Measurements from ENCODE around the gene C3orf80.
"Not testable (repeated sequence)": the region's sequence is repeated elsewhere in the genome, so short reads cannot be mapped to it uniquely, and the experiment has no call there.

The C3orf80 gene

DNA sequence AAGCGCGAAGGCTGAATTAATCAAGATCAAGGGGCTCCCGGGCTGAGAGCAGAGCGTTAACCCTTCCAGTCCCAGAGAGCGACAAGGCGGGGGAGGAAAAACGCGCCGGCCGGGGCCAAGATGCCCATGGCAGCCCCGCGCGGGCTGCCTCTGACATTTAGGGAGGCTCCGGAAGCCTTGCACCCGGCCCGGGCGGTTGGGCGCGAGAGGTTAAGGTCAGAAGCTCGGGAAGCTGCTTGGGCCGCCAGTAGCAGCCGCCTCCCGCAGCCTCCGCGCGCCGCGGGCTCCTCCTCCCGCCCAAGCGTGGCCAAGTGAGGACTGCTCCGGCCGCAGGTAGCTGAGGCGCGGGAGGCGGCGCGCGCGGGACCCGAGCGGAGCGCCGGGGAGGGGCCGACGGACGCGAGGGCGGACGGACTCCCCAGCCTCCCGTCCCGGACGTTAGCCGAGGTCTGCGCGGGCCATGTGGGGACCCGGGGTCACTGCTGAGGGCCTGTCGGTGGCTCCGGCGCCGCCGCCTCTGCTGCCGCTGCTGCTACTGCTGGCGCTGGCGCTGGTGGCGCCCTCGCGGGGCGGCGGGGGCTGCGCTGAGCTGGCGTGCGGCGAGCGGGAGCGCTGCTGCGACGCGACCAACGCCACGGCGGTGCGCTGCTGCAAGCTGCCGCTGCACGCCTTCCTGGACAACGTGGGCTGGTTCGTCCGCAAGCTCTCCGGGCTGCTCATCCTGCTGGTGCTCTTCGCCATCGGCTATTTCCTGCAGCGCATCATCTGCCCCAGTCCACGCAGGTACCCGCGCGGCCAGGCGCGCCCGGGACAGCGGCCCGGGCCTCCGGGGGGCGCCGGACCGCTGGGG is at the start of gene C3orf80:
TSS of gene C3orf80 (plus strand) at position 247 of the 850 bp plus-strand sequence. CDS start at position 461, 214 bp downstream.
- H3K27ac ChIP-seq: no peak within 1 kb of the TSS
- DNase-seq (ENCODE audit: low read depth, low spot score): no peak

DNA sequence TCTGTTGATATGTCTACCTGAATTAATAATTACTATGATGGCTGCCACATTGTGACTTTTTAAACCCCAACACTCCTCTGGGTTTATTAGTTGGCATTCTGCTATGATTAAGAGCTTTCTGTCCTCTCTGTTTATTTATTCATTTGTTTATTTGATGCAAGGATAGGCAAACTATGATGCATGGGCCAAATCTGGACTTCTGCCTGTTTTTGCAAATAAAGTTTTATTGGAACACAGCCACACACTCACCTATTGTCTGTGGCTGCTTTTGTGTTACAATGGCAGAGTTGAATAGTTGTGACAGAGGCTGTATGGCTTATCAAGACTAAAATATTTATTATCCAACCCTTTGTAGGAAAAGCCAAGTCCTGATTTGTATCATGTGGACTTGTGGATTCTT is 48.3 kb upstream of the C3orf80 start:
- no peak for DNase-seq (ENCODE audit: low read depth, low spot score)

DNA sequence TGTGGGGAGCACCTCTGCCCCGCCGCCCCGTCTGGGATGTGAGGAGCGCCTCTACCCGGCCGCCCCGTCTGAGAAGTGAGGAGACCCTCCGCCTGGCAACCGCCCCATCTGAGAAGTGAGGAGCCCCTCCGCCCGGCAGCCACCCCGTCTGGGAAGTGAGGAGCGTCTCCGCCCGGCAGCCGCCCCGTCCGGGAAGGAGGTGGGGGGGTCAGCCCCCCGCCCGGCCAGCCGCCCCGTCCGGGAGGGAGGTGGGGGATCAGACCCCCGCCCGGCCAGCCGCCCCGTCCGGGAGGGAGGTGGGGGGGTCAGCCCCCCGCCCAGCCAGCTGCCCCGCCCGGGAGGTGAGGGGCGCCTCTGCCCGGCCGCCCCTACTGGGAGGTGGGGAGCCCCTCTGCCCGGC is 46.6 kb upstream of the C3orf80 start:
- DNase-seq (ENCODE audit: low read depth, low spot score); H3K27ac ChIP-seq: not testable (repeated sequence)

More for the DNA sequence above, 48.3 kb upstream of the C3orf80 start:
- H3K27ac ChIP-seq: no peak overlapping the region

DNA sequence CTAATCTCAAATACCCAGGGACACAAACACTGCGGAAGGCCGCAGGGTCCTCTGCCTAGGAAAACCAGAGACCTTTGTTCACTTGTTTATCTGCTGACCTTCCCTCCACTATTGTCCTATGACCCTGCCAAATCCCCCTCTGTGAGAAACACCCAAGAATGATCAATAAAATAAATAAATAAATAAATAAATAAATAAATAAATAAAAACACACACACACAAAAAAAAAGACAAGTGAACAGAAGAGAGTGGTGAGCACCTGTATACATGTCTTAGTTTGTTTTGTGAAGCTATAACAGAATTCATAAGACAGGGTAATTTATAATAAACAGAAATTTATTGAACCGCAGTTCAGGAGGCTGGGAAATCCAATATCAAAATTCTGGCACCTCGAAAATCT is 45.8 kb upstream of the C3orf80 start:
- not testable (repeated sequence) for DNase-seq (ENCODE audit: low read depth, low spot score); H3K27ac ChIP-seq

DNA sequence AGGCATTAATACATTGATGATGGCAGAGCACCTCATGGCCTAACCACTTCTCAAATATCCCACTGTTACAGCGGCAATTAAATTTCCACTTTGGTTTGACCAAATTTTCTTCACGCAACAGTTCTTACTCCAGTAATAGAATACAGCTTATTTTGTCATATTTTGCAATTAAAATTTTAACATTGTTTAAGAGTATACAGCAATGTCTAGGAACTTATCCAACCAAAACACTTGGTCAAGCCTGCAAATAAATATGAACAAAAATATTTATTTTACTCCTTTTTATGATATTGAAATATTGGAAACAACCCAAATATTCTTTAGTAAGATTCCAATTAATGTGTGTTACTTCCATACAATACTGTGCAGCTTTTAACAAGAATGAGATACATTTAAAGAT is 45.3 kb upstream of the C3orf80 start:
- DNase-seq (ENCODE audit: low read depth, low spot score): no peak
- no peak overlapping the region for H3K27ac ChIP-seq

DNA sequence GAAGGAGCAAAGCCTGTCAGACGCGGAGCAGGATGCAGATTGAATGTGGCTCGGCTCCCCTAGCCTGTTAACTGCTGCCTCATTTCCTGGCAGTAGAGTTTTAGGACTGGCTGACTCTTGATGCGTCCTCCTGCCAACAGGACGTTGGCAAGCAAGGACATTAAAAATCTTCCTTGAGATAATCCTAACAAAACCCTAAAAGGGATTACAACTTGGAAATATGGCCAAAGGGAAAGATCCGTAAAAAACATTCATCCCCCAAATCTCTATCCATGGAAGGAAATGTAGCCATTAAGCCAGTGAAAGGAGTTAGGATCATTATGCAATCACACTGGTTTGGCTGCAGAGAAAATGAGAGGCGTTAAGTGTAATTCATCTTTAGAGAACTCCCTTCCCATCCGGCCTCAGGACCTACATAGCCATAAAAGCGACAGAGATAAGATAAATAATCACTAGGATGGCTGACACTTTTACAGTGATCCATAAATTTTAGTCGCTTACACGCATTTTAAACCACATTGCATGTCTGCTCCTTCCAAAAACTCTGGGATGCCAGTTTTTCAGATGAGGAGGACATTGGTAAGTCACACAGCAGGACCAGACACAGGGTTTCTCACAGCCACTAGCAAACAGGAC is 44.5 kb upstream of the C3orf80 start:
- H3K27ac ChIP-seq: no peak overlapping the region
- no peak for DNase-seq (ENCODE audit: low read depth, low spot score)

DNA sequence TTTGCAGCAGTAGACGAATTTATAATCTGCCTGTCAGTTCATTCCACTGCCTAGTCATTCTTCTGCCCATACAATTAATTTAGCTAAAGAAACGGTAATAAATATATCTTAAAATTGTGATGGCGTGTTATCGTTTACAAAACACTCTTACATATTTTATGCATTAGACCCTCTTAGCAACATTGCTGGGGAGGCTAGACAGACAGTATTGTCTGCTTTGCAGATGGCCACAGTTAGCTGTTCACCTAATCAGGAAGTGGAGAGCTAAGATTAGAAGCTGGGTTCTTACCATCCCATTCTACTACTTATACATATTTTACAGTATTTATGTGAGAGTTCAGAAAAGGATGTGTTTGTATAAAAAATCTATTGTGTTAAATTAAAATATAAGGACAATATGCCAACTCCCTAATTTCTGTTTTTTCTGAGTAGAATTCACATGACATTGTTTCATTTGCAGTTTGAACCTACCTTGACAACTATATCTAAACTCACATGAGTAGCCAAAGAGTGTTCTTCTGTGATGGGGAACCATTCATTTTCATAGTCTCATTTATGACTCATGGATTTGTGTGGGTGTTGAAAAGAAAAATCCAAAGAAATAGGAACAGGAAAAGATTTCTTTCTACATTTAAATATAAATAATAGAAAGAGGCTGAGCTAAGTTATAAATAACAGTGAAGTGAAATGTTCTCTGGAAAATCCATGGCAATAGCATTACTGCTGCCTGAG is 41.7 kb upstream of the C3orf80 start:
- no peak for DNase-seq (ENCODE audit: low read depth, low spot score)
- H3K27ac ChIP-seq: no peak overlapping the region

DNA sequence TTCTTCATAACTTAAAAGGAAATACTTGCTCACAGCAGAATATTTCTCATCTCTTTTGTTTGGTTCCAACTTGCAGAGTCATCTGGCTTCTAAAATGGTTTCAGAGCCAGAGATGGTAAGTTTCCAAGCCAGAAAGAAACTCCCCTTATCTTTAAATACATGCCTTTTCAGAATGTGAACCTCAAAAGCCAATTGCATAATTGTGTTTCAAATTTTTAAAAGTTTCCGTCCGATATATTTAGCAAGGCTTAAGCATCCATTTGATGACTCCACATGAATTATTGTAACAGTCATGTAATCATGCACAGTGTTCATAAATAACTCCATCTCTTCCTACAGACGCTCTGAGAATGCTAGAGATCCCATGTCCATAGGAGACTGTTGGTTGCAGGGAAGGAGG is 40.6 kb upstream of the C3orf80 start:
- no peak overlapping the region for H3K27ac ChIP-seq
- DNase-seq (ENCODE audit: low read depth, low spot score): no peak

DNA sequence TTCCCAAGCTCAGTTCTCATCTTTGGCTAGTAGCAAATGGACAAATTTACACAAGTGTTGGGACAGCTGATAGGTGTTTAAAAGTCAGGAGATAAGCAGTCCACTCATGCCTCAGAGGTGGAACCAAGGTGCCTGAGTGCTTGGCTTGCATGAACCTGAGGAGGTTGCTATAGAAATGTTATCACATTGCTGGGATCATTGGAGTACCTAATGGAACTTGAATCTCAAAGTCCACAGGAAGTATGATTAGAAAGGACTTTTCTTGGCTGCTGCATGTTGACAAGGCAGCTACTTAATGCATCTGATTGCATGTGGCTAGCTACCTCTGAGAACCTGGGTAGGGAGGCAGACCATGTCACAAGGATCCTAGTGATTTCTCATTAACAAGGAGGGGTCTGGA is 39.5 kb upstream of the C3orf80 start:
- DNase-seq (ENCODE audit: low read depth, low spot score): no peak
- no peak overlapping the region for H3K27ac ChIP-seq

DNA sequence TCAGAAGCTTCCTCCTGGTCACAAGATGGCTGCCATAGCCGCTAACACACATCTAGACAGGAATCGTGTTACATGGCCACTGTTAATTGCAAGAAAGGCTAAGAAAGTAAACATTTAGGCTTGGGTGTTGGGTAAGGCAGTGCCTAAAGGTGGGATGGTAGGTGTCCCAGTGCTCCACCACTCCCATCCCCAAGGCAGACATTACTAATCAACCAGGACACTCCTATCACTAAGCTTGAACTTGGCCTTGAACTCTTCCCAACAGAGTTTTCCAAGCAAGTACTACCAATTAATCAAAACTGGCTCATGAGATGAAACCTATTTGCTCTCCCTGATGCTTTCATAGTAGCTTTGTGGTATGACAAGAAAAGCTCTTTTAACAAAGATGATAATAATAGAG is 37.9 kb upstream of the C3orf80 start:
- no peak overlapping the region for H3K27ac ChIP-seq
- no peak for DNase-seq (ENCODE audit: low read depth, low spot score)

DNA sequence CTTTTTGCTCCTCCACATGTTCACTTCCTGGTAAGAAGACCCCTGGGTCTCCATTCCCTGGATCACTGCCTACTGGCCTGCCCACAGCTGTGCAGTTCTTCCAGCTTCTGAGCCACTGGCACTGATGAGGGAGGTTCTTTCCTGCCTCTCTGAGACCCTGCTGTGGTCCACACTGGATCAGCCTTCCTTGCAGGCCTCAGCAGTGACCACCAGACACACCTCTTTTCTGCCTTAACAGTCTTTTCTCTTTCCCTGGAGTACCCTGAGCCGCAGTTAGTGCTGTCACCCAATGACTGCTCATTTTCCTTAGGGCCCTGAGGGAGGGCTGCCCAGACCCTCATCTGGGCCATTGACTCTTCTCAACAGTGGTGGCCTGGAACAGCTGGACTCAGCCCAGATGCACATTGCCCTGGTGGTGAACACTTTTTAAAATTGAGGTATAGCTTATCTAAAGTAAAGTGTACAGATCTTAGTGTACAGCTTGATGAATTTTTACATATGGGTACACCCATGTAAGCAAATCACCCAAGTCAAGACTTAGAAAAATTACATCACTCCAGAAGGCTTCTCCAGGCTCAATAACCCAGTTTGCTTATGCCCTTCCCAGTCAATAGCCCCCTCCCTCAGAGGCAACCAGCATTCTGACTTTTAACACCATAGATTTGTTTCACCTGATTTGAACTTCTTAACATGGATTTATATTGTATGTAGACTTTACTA is 32.8 kb upstream of the C3orf80 start:
- DNase-seq (ENCODE audit: low read depth, low spot score): no peak
- no peak overlapping the region for H3K27ac ChIP-seq

DNA sequence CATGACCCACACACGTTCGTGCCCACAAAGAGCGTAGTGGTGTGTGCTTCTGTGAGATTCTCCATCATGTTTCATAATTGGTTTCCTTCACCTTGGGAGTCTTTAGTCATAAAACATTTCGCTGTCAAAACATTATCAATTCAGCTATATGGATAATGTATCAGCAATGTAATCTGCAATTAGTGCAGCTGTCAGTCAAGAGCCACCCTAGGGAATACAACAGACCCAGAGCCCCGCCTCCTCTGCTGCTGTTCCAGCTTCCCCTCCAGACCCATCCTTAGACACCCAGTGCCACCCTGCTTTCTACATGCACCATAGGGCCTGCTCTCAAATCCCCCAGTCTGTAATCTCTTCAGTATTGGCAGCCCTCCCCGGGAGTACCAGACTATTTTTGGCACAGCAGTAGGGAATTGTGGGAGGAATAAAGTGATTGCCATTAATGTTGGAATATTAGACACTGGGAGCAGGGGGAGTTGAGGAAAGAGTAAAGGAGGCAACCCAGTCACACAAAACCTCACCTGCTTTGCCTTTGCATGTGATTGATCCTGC is 31.5 kb upstream of the C3orf80 start:
- no peak overlapping the region for H3K27ac ChIP-seq
- no peak for DNase-seq (ENCODE audit: low read depth, low spot score)

DNA sequence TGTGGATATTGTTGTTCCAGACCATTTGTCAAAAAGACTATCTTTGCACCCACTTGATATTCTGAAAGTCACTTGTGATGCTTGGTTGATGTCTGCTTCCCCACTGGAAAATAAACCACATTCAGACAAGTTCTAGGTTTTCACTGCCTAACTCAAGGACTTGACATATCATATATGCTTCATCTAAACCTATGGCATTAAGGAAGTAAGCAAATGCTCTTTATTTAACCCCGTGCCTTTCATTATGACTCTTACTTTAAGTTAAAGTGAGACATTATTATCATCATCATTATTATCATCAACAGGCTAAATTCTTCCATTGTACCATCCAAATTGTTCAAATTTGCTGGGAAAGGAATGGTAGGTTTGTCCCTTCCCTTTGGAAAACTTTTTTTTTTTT is 30.8 kb upstream of the C3orf80 start:
- H3K27ac ChIP-seq: no peak overlapping the region
- no peak for DNase-seq (ENCODE audit: low read depth, low spot score)

DNA sequence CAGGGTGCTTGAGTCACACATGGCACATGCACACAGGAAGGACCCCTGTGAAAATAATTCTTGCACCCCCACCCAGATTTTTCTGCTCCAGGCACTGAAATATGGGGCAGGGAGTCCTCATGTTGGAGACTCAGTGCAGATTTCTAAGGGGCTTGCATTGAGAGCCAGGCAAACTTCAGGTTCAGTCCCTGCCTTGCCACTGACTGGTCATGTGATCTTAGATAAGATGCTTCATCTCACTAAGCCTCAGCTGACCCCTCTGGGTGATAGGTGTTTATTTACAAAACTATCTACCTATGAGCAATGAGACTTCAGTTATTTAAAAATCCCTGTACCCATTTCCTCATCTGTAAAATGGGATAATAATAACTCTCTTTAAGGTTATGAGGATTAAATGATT is 30.1 kb upstream of the C3orf80 start:
- no peak for DNase-seq (ENCODE audit: low read depth, low spot score)
- H3K27ac ChIP-seq: no peak overlapping the region

DNA sequence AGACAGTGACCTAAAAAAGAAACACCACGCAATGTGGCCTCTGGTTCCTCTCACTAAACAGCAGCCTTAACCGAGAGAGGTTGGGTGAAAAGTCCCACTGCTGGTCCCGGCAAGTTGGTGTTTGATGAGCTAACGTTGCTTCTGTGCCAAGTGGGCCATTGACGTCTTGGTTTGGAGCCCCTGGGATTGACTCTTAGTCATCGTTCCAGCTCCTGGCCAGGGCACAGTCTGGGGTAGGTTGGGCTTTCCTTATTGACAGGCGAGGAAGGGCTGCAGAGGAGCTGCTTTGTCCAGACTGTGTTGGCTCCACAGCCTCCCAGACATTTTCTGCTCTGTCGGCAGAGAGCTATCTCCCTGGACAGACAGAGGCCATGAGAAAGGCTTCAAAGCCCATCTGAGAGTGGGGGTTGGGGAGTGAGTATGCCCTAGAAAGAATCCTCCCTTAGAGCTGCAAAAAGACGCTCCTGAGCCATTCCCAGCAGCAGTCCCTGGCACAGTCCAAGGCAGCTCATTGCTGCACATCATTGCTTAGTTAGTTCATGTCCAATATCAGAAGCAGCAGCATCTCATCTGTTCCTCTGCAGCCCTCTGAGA is 28.6 kb upstream of the C3orf80 start:
- no peak for DNase-seq (ENCODE audit: low read depth, low spot score)
- H3K27ac ChIP-seq: no peak overlapping the region

DNA sequence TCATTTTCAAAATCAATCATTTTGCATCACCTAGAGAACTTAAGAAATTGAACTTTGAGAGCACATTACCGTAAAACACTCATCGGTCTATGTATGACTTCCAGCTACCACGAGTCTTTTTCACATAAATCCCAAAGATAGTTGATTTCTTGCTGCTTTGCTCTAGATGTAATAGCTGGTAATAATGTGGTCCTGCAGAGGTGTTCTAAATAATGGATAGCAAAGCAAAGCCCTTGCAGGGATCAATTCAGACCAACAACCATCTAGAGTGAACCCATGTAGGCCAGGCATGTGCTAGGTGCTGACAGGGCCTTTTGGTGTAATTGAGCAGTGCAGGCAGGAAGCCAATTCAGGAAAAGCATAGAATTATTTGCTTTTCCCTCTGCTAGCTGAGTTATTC is 26.1 kb upstream of the C3orf80 start:
- no peak overlapping the region for H3K27ac ChIP-seq
- DNase-seq (ENCODE audit: low read depth, low spot score): no peak

DNA sequence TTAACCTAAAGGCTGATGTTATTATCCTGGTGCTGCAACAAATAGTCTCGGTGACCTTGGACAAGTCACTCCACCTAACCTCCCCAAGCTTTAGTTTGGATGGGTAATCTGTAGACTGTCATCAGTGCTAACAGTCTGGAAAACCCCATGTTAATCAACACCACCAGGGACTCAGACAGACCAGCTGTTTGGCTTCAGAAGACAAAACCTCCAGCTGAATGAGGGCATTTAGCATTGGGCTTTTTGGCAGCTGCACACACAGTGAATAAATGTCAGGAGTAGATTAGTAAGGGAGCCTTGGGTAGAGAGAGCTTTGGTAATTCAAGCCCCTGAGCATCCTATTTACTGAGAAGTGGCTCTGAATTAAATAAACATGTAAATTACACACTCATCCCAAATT is 24.9 kb upstream of the C3orf80 start:
- no peak overlapping the region for H3K27ac ChIP-seq

DNA sequence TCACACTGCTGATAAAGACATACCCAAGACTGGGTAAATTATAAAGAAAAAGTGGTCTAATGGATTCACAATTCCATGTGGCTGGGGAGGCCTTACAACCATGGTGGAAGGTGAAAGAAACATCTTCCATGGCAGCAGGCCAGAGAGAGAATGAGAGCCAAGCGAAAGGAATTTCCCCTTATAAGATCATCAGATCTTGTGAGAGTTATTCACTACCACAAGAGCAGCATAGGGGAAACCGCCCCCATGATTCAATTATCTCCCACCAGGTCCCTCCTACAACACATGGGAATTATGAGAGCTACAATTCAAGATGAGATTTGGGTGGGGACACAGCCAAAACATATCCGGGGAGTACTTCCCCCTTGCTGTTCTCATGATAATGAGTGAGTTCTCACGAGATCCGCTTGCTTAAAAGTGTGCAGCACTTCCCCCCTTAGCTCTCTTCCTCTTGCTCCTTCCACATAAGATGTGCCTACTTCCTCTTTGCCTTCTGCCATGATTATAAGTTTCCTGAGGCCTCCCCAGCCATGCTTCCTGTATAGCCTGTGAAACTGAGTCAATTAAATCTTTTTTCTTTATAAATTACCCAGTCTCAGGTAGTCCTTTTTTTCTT is 20.7 kb upstream of the C3orf80 start:
- H3K27ac ChIP-seq; DNase-seq (ENCODE audit: low read depth, low spot score): not testable (repeated sequence)

More for the DNA sequence above, 24.9 kb upstream of the C3orf80 start:
- DNase-seq (ENCODE audit: low read depth, low spot score): no peak

DNA sequence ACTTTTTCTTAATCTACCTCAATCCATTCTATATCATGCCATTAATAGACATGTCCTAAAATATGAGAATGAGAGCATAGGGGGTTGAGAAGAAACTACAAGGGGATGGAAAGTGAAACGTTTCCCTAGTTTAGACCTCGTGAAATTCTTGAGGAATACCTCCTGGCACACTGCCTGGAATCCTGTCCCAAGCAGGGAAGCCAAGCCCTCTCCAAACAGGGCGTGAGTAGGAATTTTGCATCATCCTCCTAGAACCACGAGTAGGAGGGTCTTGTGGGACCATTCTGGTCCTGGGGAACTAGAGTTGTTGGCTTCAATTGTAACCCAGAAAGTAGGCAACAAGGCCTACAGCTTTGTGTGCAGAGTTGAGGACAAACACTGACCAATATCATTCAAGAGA is 19.6 kb upstream of the C3orf80 start:
- DNase-seq (ENCODE audit: low read depth, low spot score): no peak
- H3K27ac ChIP-seq: no peak overlapping the region
